CD4-positive, alpha-beta memory T cell (primary cell): ENCODE results near the gene OTOS. TPM values are rescaled to one million over a fixed set of nuclear protein-coding genes. Genes with fewer than 3 reads are reported as not detected.

ENCODE experiments used
- CTCF ChIA-PET: fragments of 350-600 bp; sonication (Branson Sonifier 250); formaldehyde crosslinking; loops from one replicate; lab custom pipeline; 2021; ENCODE audit warnings: inconsistent platforms; ENCODE audit not compliant: partially characterized antibody; lab: Charles Lee
- POLR2A ChIA-PET: fragments of 350-600 bp; sonication (Branson Sonifier 250); formaldehyde crosslinking; loops from one replicate; lab custom pipeline; 2021; ENCODE audit not compliant: partially characterized antibody; lab: Charles Lee
- DNase-seq, 5 donors: peaks; one replicate each; pipeline versions ENCODE4 v3.0.0 to v3.0.0-alpha.2; 2020 to 2022; ENCODE audit warnings: mixed read lengths in 1 of 5
- H3K27ac ChIP-seq: one replicate; pipeline ENCODE4 v1.7.0; 2013; ENCODE audit warnings: low read depth, low read length
- H3K27me3 ChIP-seq: 2 replicates; pipeline ENCODE4 v1.7.0; 2013; ENCODE audit warnings: mild to moderate bottlenecking, low read length, moderate library complexity; ENCODE audit not compliant: insufficient read depth
- H3K36me3 ChIP-seq: 2 replicates; pipeline ENCODE4 v1.7.0; 2013; ENCODE audit warnings: mild to moderate bottlenecking, low read length, moderate library complexity; ENCODE audit not compliant: insufficient read depth
- H3K4me1 ChIP-seq: 2 replicates; pipeline ENCODE4 v1.7.0; 2013; ENCODE audit warnings: mild to moderate bottlenecking, low read length, moderate library complexity; ENCODE audit not compliant: insufficient read depth
- H3K4me3 ChIP-seq, 2 donors: one replicate each; pipeline ENCODE4 v1.7.0; 2013; ENCODE audit warnings: low read length in 2 of 2, mild to moderate bottlenecking in 1 of 2
- H3K9me3 ChIP-seq, 2 donors: one replicate each; pipeline ENCODE4 v1.7.0; 2013; ENCODE audit warnings: low read length in 2 of 2, control low read depth in 1 of 2; ENCODE audit not compliant: control insufficient read depth in 1 of 2
- H3K27ac Mint-ChIP-seq, 7 donors: one replicate each; pipeline ENCODE4 v1.8.0; 2020 to 2021; ENCODE audit warnings: mixed read lengths in 7 of 7, mild to moderate bottlenecking in 6 of 7, inconsistent platforms in 3 of 7, moderate library complexity in 3 of 7
- H3K27me3 Mint-ChIP-seq, 2 donors: one replicate each; pipeline ENCODE4 v1.8.0; 2020 to 2021; ENCODE audit warnings: mixed read lengths in 2 of 2
- H3K36me3 Mint-ChIP-seq, 2 donors: one replicate each; pipeline ENCODE4 v1.8.0; 2020 to 2021; ENCODE audit warnings: mixed read lengths in 2 of 2, inconsistent platforms in 1 of 2, mild to moderate bottlenecking in 1 of 2
- H3K4me1 Mint-ChIP-seq, 4 donors: one replicate each; pipeline ENCODE4 v1.8.0; 2020 to 2021; ENCODE audit warnings: mixed read lengths in 4 of 4, mild to moderate bottlenecking in 1 of 4
- H3K4me3 Mint-ChIP-seq, 8 donors: one replicate each; pipeline ENCODE4 v1.8.0; 2020 to 2021; ENCODE audit warnings: mixed read lengths in 8 of 8, mild to moderate bottlenecking in 7 of 8, moderate library complexity in 6 of 8, inconsistent platforms in 3 of 8
- H3K9me3 Mint-ChIP-seq, 8 donors: one replicate each; pipeline ENCODE4 v1.8.0; 2020 to 2021; ENCODE audit warnings: mixed read lengths in 8 of 8, mild to moderate bottlenecking in 5 of 8, inconsistent platforms in 3 of 8, moderate library complexity in 1 of 8
- intact Hi-C: fragments of 100-400 bp; cut with micrococcal nuclease; formaldehyde crosslinking; loops from one replicate; pipeline ENCODE4 v1.15.1; 2023
- polyA plus RNA-seq, 2 donors: library from polyadenylated mRNA; unstranded; fragments of 300-500 nt; fragmentation: Illumina TruSeq; gene quantifications; one replicate each; pipeline ENCODE4 v1.2.3, GENCODE V29; 2021
- total RNA-seq, 2 experiments: library from RNA; stranded (reverse); gene quantifications; one replicate each; pipeline ENCODE4 v1.2.3, GENCODE V29; 2021

Gene OTOS
- total and polyA plus RNA-seq, 4 experiments from 2014 or later, result not detected

DNA sequence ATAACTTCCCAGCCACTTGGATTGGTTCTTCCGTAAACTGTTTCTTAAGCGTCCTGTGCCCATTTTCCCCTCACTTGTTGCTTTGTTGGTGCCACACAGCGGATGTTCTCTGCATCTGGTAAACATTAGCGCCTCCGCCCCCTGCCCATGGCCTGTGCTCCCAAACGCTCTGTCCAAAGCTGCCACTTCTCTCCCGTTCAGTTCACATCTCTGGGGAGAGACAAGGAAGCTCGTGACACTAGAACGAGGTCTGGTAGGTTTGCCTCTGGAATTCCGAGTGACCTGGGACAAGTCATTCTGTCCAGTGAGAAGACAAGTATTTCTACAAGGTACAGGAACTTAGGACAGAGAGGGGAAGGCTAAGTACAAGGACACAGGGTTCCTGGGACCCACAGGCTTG lies 13.7 kb downstream of the OTOS start:
- Mint-ChIP-seq H3K27ac (no peak overlapping the region), H3K36me3 (peaks cover 48 to 54% of the 10 kb centered on the region in 2 donors), H3K4me3 (no peak overlapping the region), H3K4me1 (peaks cover 0 to 3% (median 0%) of the 10 kb centered on the region in 4 donors), H3K27me3 (no peaks in the 10 kb centered on the region), H3K9me3 (no peaks in the 10 kb centered on the region)
- DNase-seq, result no peak
- no peak overlapping the region for H3K4me3 ChIP-seq
- POLR2A ChIA-PET, result no interaction called here
- H3K27ac ChIP-seq, result no peak overlapping the region
- no peaks in the 10 kb centered on the region for H3K4me1 ChIP-seq
- H3K9me3 ChIP-seq, result no peaks in the 10 kb centered on the region
- no peaks in the 10 kb centered on the region for H3K27me3 ChIP-seq
- intact Hi-C loops, result no loop called here
- CTCF ChIA-PET, result no interaction called here
- H3K36me3 ChIP-seq, result peaks cover 25% of the 10 kb centered on the region

DNA sequence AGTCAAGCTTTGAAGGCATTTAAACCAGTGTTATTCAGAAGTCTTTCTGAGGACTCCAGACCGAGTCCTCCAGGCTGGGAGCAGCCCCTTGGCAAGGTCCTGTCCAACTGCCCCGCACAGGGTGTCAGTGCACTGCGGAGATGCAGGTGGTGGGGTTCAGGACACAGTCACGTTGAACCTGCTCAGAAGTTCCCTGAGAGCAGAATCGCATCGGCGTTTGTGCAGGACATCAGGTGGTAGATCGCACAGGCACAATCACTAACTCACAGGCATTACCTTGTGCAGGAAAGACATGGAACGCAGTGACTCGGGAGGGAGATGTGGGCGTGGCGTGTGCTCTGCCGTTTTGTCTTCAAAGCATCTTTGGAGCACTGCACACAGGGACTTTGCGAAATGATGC lies 14.7 kb downstream of the OTOS start:
- peak overlapping the region in 1 of 7 donors; percentile 36 for H3K27ac Mint-ChIP-seq
- no peaks in the 10 kb centered on the region for H3K9me3 ChIP-seq
- ChIA-PET CTCF (no interaction called here), POLR2A (no interaction called here)
- H3K4me3 ChIP-seq, result no peak overlapping the region
- intact Hi-C loops, result no loop called here
- H3K9me3 Mint-ChIP-seq, result no peaks in the 10 kb centered on the region
- no peak overlapping the region for H3K4me3 Mint-ChIP-seq
- no peaks in the 10 kb centered on the region for H3K27me3 ChIP-seq
- no peak for DNase-seq
- H3K27me3 Mint-ChIP-seq, result peaks cover 0 to 2% of the 10 kb centered on the region in 2 donors
- H3K36me3 Mint-ChIP-seq, result peaks cover 39 to 44% of the 10 kb centered on the region in 2 donors
- peaks cover 15% of the 10 kb centered on the region for H3K36me3 ChIP-seq
- H3K4me1 Mint-ChIP-seq, result peaks cover 0 to 7% (median 0%) of the 10 kb centered on the region in 4 donors
- no peaks in the 10 kb centered on the region for H3K4me1 ChIP-seq
- H3K27ac ChIP-seq, result no peak overlapping the region

DNA sequence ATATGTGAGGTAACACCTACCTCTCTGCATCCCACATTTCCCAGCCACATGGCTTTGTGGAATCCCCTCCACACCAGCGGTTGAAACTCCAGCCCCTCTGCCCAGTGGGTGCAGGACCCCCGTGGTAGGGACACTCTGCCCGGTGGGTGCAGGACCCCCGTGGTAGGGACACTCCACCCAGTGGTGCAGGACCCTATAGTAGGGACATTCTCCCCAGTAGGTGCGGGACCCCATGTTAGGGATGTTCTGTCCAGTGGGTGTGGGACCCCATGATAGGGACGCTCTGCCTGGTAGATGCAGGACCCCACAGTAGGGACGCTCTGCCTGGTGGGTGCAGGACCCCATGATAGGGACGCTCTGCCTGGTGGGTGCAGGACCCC lies 15.8 kb downstream of the OTOS start:
- peaks cover 28 to 33% of the 10 kb centered on the region in 2 donors for H3K36me3 Mint-ChIP-seq
- H3K27ac Mint-ChIP-seq, result no peak overlapping the region
- no peak for DNase-seq
- H3K27me3 Mint-ChIP-seq, result peaks cover under 1 to 2% of the 10 kb centered on the region in 2 donors
- Histone ChIP-seq H3K4me1 (no peaks in the 10 kb centered on the region), H3K9me3 (no peaks in the 10 kb centered on the region), H3K27ac (no peak overlapping the region), H3K4me3 (no peak overlapping the region), H3K36me3 (peaks cover 8% of the 10 kb centered on the region), H3K27me3 (no peaks in the 10 kb centered on the region)
- intact Hi-C loops, result no loop called here
- H3K4me1 Mint-ChIP-seq, result peaks cover 0 to 7% (median 0%) of the 10 kb centered on the region in 4 donors
- CTCF ChIA-PET, result no interaction called here
- POLR2A ChIA-PET, result no interaction called here
- H3K9me3 Mint-ChIP-seq, result no peaks in the 10 kb centered on the region
- no peak overlapping the region for H3K4me3 Mint-ChIP-seq

DNA sequence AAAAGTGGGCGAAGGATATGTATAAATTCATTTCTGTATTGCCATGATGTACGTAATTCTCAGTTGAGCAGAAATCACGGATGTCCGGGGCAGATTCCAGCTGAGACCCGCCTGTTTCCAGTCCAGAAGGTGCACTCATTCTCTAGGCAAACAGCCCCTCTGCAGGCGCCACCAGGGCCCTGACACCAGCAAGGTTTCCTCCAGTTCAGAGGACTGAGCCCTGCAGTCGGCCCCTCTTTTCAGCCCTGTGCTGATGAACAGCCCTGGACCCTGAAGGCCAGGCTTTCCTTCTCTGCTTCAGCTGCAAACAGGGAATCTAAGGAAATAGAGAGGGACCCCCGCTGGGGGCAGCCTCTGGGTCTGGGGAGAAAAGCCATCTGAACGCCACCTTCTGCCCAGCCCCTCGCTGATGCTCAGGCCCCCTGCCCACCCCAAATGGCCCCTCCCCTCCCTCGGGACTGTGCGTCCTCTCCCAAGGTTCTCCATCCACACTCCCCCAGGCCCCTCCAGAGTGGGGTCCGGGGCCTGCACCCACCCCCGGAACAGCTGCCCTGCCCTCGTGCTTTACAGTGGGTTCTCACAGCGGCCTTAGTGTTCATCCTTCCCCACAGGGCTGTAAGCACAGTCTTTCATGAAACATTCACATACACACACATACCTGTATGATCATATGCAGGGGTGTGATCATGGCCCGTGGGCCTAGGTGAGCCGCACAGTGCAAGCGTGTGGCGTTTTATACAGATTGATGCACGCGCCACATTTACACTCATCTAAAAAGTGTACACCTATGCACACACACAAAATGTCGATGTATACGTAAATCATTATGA lies 16.4 kb downstream of the OTOS start:
- H3K4me3 Mint-ChIP-seq, result no peak overlapping the region
- no peak overlapping the region for H3K27ac Mint-ChIP-seq
- peaks cover 0 to 7% (median 0%) of the 10 kb centered on the region in 4 donors for H3K4me1 Mint-ChIP-seq
- H3K4me1 ChIP-seq, result no peaks in the 10 kb centered on the region
- ChIA-PET POLR2A (no interaction called here), CTCF (no interaction called here)
- H3K9me3 ChIP-seq, result no peaks in the 10 kb centered on the region
- no peak for DNase-seq
- H3K27me3 Mint-ChIP-seq, result peaks cover 1 to 2% of the 10 kb centered on the region in 2 donors
- no peak overlapping the region for H3K27ac ChIP-seq
- no peak overlapping the region for H3K4me3 ChIP-seq
- peaks cover 26 to 29% of the 10 kb centered on the region in 2 donors for H3K36me3 Mint-ChIP-seq
- intact Hi-C loops, result no loop called here
- H3K36me3 ChIP-seq, result peaks cover 8% of the 10 kb centered on the region
- H3K9me3 Mint-ChIP-seq, result peaks cover 0 to 6% (median 0%) of the 10 kb centered on the region in 8 donors
- H3K27me3 ChIP-seq, result no peaks in the 10 kb centered on the region

DNA sequence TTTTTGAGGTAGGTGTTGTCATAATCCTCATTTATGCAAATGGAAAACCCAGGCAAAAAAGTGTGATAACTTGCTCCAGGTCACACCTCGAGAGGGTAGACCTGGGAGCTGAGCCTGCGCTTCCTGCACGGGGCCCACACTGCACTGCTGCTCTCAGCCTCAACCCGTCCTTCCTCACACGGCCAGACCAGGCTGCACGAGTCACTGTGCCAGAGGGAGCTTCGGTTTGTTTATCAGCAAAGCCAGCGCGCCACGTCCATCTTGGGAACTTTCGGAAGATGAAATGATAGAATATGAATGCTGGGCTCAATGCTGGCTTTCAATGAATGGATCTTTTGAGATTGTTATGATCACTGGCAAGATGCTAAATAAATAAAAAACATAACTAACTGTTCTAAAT lies 18.8 kb downstream of the OTOS start:
- peaks cover 3% of the 10 kb centered on the region for H3K36me3 ChIP-seq
- H3K27ac ChIP-seq, result no peak overlapping the region
- Mint-ChIP-seq H3K9me3 (peaks cover 0 to 7% (median 1%) of the 10 kb centered on the region in 8 donors), H3K4me1 (peaks cover 0 to 7% (median 0%) of the 10 kb centered on the region in 4 donors), H3K27me3 (peaks cover 1 to 2% of the 10 kb centered on the region in 2 donors), H3K27ac (no peak overlapping the region), H3K36me3 (peaks cover 9 to 10% of the 10 kb centered on the region in 2 donors), H3K4me3 (no peak overlapping the region)
- H3K4me3 ChIP-seq, result no peak overlapping the region
- H3K9me3 ChIP-seq, result no peaks in the 10 kb centered on the region
- H3K4me1 ChIP-seq, result no peaks in the 10 kb centered on the region
- H3K27me3 ChIP-seq, result no peaks in the 10 kb centered on the region
- DNase-seq, result no peak
- intact Hi-C loops, result no loop called here
- ChIA-PET POLR2A (no interaction called here), CTCF (no interaction called here)

DNA sequence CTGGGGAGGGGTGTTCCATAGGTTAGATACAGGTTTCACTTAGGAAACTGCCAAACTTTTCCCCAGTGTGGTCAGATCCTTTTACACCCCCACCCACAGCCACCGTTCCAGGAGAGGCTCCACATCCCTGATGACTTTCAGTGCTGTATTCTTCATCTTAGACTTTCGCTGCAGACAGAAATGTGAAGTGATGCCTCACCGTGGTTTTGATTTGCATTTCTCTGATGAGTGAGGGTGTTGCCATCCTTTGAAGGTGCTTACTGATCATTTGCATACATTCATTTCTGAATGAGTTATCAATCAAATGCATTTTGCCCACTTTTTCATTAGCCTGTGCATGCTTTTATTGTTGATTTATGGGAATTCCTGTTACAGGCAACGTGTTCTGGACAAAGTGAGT lies 19.3 kb downstream of the OTOS start:
- intact Hi-C loops, result no loop called here
- Histone ChIP-seq H3K4me3 (no peak overlapping the region), H3K4me1 (no peaks in the 10 kb centered on the region), H3K27ac (no peak overlapping the region), H3K27me3 (no peaks in the 10 kb centered on the region), H3K9me3 (no peaks in the 10 kb centered on the region), H3K36me3 (no peaks in the 10 kb centered on the region)
- H3K9me3 Mint-ChIP-seq, result peaks cover 0 to 7% (median 1%) of the 10 kb centered on the region in 8 donors
- no peak for DNase-seq
- peaks cover 2 to 5% of the 10 kb centered on the region in 2 donors for H3K27me3 Mint-ChIP-seq
- no peak overlapping the region for H3K27ac Mint-ChIP-seq
- ChIA-PET POLR2A (no interaction called here), CTCF (no interaction called here)
- H3K4me3 Mint-ChIP-seq, result no peak overlapping the region
- H3K36me3 Mint-ChIP-seq, result peaks cover 4 to 6% of the 10 kb centered on the region in 2 donors
- H3K4me1 Mint-ChIP-seq, result peaks cover 0 to 7% (median 0%) of the 10 kb centered on the region in 4 donors

DNA sequence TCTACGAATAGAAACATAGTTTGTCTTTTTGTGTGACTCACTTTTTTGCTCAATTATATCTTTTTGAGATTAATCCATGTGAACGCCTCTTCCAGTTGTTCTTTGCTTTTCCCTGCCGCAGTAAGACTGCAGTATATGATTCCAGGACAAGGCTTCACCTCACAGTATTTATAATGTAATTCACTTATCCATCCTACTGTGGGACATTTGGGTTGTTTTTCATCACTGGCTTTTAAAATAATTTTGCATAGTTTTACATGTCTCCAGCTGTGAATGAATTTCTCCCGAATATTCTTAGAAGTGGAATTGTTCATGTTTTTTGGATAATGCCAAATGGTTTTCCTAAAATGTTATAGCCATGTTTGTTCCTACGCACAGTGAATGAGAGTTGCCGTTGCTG lies 26.2 kb downstream of the OTOS start:
- Histone ChIP-seq H3K4me3 (no peak overlapping the region), H3K36me3 (no peaks in the 10 kb centered on the region), H3K4me1 (no peaks in the 10 kb centered on the region), H3K27ac (no peak overlapping the region), H3K27me3 (peaks cover 5% of the 10 kb centered on the region), H3K9me3 (no peaks in the 10 kb centered on the region)
- ChIA-PET CTCF (no interaction called here), POLR2A (no interaction called here)
- no peak overlapping the region for H3K4me3 Mint-ChIP-seq
- intact Hi-C loops, result no loop called here
- H3K9me3 Mint-ChIP-seq, result peaks cover 0 to 7% (median under 1%) of the 10 kb centered on the region in 8 donors
- no peaks in the 10 kb centered on the region for H3K4me1 Mint-ChIP-seq
- no peak for DNase-seq
- no peaks in the 10 kb centered on the region for H3K36me3 Mint-ChIP-seq
- no peak overlapping the region for H3K27ac Mint-ChIP-seq
- peaks cover 12% of the 10 kb centered on the region in 2 donors for H3K27me3 Mint-ChIP-seq
